PC-3 (cell line): ENCODE data around the gene TRABD. TPM values are rescaled to one million over a fixed set of nuclear protein-coding genes. Genes with fewer than 3 reads are reported as not detected.
"Not testable (repeated sequence)": the region's sequence is repeated elsewhere in the genome, so short reads cannot be mapped to it uniquely, and the experiment has no call there.

ENCODE experiments used
- ATAC-seq: fragments of 200-7000 bp; cut with Tn5 transposase; 2 replicates; pipeline ENCODE4 v1.9.1; 2020; ENCODE audit warnings: mild to moderate bottlenecking, moderate library complexity
- BruUV-seq: library from RNA; stranded (reverse); fragments of 400-500 nt; replicated peaks from 2 replicates; lab custom pipeline; 2021; lab: Mats Ljungman, UMichigan
- CTCF ChIA-PET: fragments of 300-600 bp; sonication (Branson Sonifier 250); formaldehyde crosslinking; loops from one replicate; lab custom pipeline; 2022; ENCODE audit warnings: antibody characterized with exemption; lab: Charles Lee
- POLR2A ChIA-PET: fragments of 300-600 bp; sonication (Branson Sonifier 250); formaldehyde crosslinking; loops from one replicate; lab custom pipeline; 2022; ENCODE audit warnings: antibody characterized with exemption; ENCODE audit not compliant: unreplicated experiment; lab: Charles Lee
- DNase-seq: peaks from one replicate; pipeline ENCODE4 v3.0.0-alpha.2; 2015
- H2AFZ ChIP-seq: fragments of 300-600 bp; sonication (generic); 2 replicates; pipeline ENCODE4 v1.6.0; 2016; ENCODE audit warnings: antibody characterized with exemption, low read length
- H3F3A ChIP-seq: fragments of 300-600 bp; sonication (generic); one replicate; pipeline ENCODE4 v1.6.0; 2017; ENCODE audit warnings: antibody characterized with exemption, low read length, control low read depth, mild to moderate bottlenecking; ENCODE audit not compliant: unreplicated experiment
- H3K27ac ChIP-seq: fragments of 300-600 bp; sonication (generic); 2 replicates; pipeline ENCODE4 v1.5.1; 2016; ENCODE audit warnings: mild to moderate bottlenecking, low read length
- H3K27me3 ChIP-seq: fragments of 300-600 bp; sonication (generic); 2 replicates; pipeline ENCODE4 v1.6.1; 2016; ENCODE audit warnings: low read length, mixed read lengths
- H3K36me3 ChIP-seq: fragments of 300-600 bp; sonication (generic); 2 replicates; pipeline ENCODE4 v1.6.1; 2016; ENCODE audit warnings: low read depth, mixed run types, low read length, mixed read lengths
- H3K4me1 ChIP-seq: fragments of 300-600 bp; sonication (generic); 2 replicates; pipeline ENCODE4 v1.5.1; 2016; ENCODE audit warnings: low read length; ENCODE audit not compliant: insufficient read depth
- H3K4me2 ChIP-seq: fragments of 300-600 bp; sonication (generic); 2 replicates; pipeline ENCODE4 v1.6.0; 2016; ENCODE audit warnings: low read length
- H3K4me3 ChIP-seq: fragments of 300-600 bp; sonication (generic); 2 replicates; pipeline ENCODE4 v1.5.1; 2016; ENCODE audit warnings: mild to moderate bottlenecking, low read length, mixed read lengths
- H3K79me2 ChIP-seq: fragments of 300-600 bp; sonication (generic); 2 replicates; pipeline ENCODE4 v1.6.1; 2017; ENCODE audit warnings: low read length, mixed read lengths
- H3K9ac ChIP-seq: fragments of 300-600 bp; sonication (generic); 2 replicates; pipeline ENCODE4 v1.6.0; 2016; ENCODE audit warnings: mild to moderate bottlenecking, low read length
- H3K9me2 ChIP-seq: fragments of 300-600 bp; sonication (generic); replicated peaks from 2 replicates; pipeline ENCODE4 v1.6.1; 2016; ENCODE audit warnings: mixed run types, low read length, mixed read lengths
- H3K9me3 ChIP-seq: fragments of 300-600 bp; sonication (generic); 2 replicates; pipeline ENCODE4 v1.6.1; 2016; ENCODE audit warnings: low read length, mixed read lengths
- H4K20me1 ChIP-seq: fragments of 300-600 bp; sonication (generic); 2 replicates; pipeline ENCODE4 v1.6.1; 2016; ENCODE audit warnings: low read length, mixed read lengths
- CTCF ChIP-seq: fragments of 300-600 bp; sonication (generic); conservative IDR thresholded peaks from 2 replicates; pipeline ENCODE4 v1.5.1; 2017; ENCODE audit warnings: antibody characterized with exemption, low read depth, mild to moderate bottlenecking, low read length
- EZH2 ChIP-seq: fragments of 300-600 bp; sonication (generic); IDR thresholded peaks from one replicate; pipeline ENCODE4 v1.6.1; 2017; ENCODE audit warnings: antibody characterized with exemption, mild to moderate bottlenecking, low read length; ENCODE audit not compliant: unreplicated experiment
- EZH2phosphoT487 ChIP-seq: fragments of 300-600 bp; sonication (generic); IDR thresholded peaks from 2 replicates; pipeline ENCODE4 v1.6.1; 2018; ENCODE audit warnings: mild to moderate bottlenecking, antibody characterized with exemption, low read length, borderline replicate concordance
- intact Hi-C: fragments of 100-400 bp; cut with micrococcal nuclease; formaldehyde crosslinking; loops from 2 replicates; pipeline ENCODE4 v1.9.0; 2023
- total RNA-seq: library from RNA; depleted of rRNA; stranded (reverse); fragments of >200 nt; gene quantifications from 2 replicates; pipeline ENCODE4 v1.2.3, GENCODE V29; 2014

Gene TRABD
- total RNA-seq, 1 experiment from 2014 or later = 53.4 TPM

GRCh38 chr22:50202130-50202666, 16.5 kb downstream of the TRABD start:
- intact Hi-C loops = no loop called here
- peaks cover 3% of the 10 kb centered on the region for H3K4me1 ChIP-seq
- no peaks in the 10 kb centered on the region for H3K27me3 ChIP-seq
- peak overlapping the region; percentile 97 for H3K4me2 ChIP-seq
- ChIA-PET CTCF (no interaction called here), POLR2A (no interaction called here)
- no peaks in the 10 kb centered on the region for H3K9me2 ChIP-seq
- H3K9me3 ChIP-seq = no peaks in the 10 kb centered on the region
- H3K27ac ChIP-seq = no peak overlapping the region
- peaks cover 25% of the 10 kb centered on the region for H3K79me2 ChIP-seq
- H3K36me3 ChIP-seq = no peaks in the 10 kb centered on the region
- H2AFZ ChIP-seq = no peak overlapping the region
- no peaks in the 10 kb centered on the region for H3F3A ChIP-seq
- ATAC-seq (no peak), DNase-seq (no peak)
- TF ChIP-seq EZH2 (no peak), CTCF (no peak), EZH2phosphoT487 (no peak)
- BruUV-seq = no TSS peak
- H3K9ac ChIP-seq = peak overlapping the region; percentile 73
- H4K20me1 ChIP-seq = no peaks in the 10 kb centered on the region
- H3K4me3 ChIP-seq = peak overlapping the region; percentile 89

- Histone ChIP-seq H3K9ac (no peak overlapping the region), H3K36me3 (no peaks in the 10 kb centered on the region), H2AFZ (no peak overlapping the region), H3K9me2 (no peaks in the 10 kb centered on the region), H3K79me2 (peaks cover 25% of the 10 kb centered on the region), H3F3A (no peaks in the 10 kb centered on the region), H3K4me1 (peaks cover 3% of the 10 kb centered on the region), H3K27me3 (no peaks in the 10 kb centered on the region), H4K20me1 (no peaks in the 10 kb centered on the region), H3K4me3 (no peak overlapping the region), H3K9me3 (no peaks in the 10 kb centered on the region), H3K27ac (no peak overlapping the region), H3K4me2 (no peak overlapping the region)
- no peak for ATAC-seq
- TF ChIP-seq CTCF (no peak), EZH2phosphoT487 (no peak), EZH2 (no peak)
- POLR2A ChIA-PET = no interaction called here
- intact Hi-C loops = no loop called here
- no TSS peak for BruUV-seq
- CTCF ChIA-PET = no interaction called here
- DNase-seq = no peak
Measured at GRCh38 chr22:50203288-50203687, 17.6 kb downstream of the TRABD start.

- Histone ChIP-seq H3K36me3 (no peaks in the 10 kb centered on the region), H3K4me2 (no peak overlapping the region), H3K9me3 (no peaks in the 10 kb centered on the region), H2AFZ (no peak overlapping the region), H3K4me3 (no peak overlapping the region), H3K79me2 (peaks cover 25% of the 10 kb centered on the region), H3K9ac (no peak overlapping the region), H3K27ac (no peak overlapping the region), H3K4me1 (peaks cover 3% of the 10 kb centered on the region), H3K27me3 (no peaks in the 10 kb centered on the region), H4K20me1 (no peaks in the 10 kb centered on the region), H3K9me2 (no peaks in the 10 kb centered on the region), H3F3A (no peaks in the 10 kb centered on the region)
- ChIA-PET CTCF (no interaction called here), POLR2A (no interaction called here)
- TF ChIP-seq EZH2phosphoT487 (no peak), CTCF (no peak), EZH2 (no peak)
- ATAC-seq (no peak), DNase-seq (no peak)
- intact Hi-C loops = no loop called here
- BruUV-seq = no TSS peak
Measured at GRCh38 chr22:50204571-50204970, 18.9 kb downstream of the TRABD start.

- ATAC-seq, BruUV-seq, H3K4me2 ChIP-seq, H4K20me1 ChIP-seq, H3K9ac ChIP-seq, H3K27me3 ChIP-seq, H2AFZ ChIP-seq, H3K27ac ChIP-seq, CTCF ChIA-PET, H3K9me2 ChIP-seq, H3K4me3 ChIP-seq, H3K36me3 ChIP-seq, H3F3A ChIP-seq, DNase-seq, H3K9me3 ChIP-seq, POLR2A ChIA-PET, intact Hi-C loops, H3K4me1 ChIP-seq: not testable (repeated sequence)
- H3K79me2 ChIP-seq = peaks cover 25% of the 10 kb centered on the region
Measured at GRCh38 chr22:50204998-50205397, 19.3 kb downstream of the TRABD start.
